SK-N-SH (cell line): ENCODE results near the gene C9orf43. TPM values are rescaled to one million over a fixed set of nuclear protein-coding genes. Genes with fewer than 3 reads are reported as not detected.

Experiments used
- CTCF ChIA-PET: fragments of 300-600, 350-600 bp; formaldehyde crosslinking; extraction: SDS; loops from one replicate; lab custom pipeline; 2021; lab: Yijun Ruan, JAX
- POLR2A ChIA-PET: fragments of 350-600 bp; sonication (Branson Sonifier 250); formaldehyde crosslinking; extraction: SDS; loops from one replicate; lab custom pipeline; 2020; ENCODE audit warnings: antibody characterized with exemption, inconsistent platforms; lab: Yijun Ruan, JAX
- DNase-seq: peaks from one replicate; pipeline ENCODE4 v3.0.0; 2012
- H2AFZ ChIP-seq: fragments of 200-600 bp; sonication (generic); 2 replicates; pipeline ENCODE4 v1.8.1; 2016; ENCODE audit warnings: antibody characterized with exemption, mild to moderate bottlenecking, low read depth
- H3F3A ChIP-seq: fragments of 200-600 bp; sonication (generic); replicated peaks from 2 replicates; pipeline ENCODE3; 2016; ENCODE audit warnings: antibody characterized with exemption, mild to moderate bottlenecking; ENCODE audit not compliant: insufficient read depth
- H3K27ac ChIP-seq, 2 experiments: fragments of 200-500 bp in 1 of 2; fragments of 200-600 bp in 1 of 2; sonication (Bioruptor generic) in 1 of 2; sonication (generic), shearing (Covaris generic) in 1 of 2; 2 replicates each; pipeline versions ENCODE4 v1.5.1 to v1.6.1; 2014 to 2016; ENCODE audit warnings: low read depth in 2 of 2, inconsistent platforms in 1 of 2, low read length in 1 of 2, mild to moderate bottlenecking in 1 of 2, mixed read lengths in 1 of 2
- H3K27me3 ChIP-seq: fragments of 200-600 bp; sonication (generic), shearing (Covaris generic); 2 replicates; pipeline ENCODE4 v1.6.1; 2016; ENCODE audit warnings: mixed run types; ENCODE audit not compliant: insufficient read depth
- H3K36me3 ChIP-seq, 2 experiments: fragments of 200-500 bp in 1 of 2; fragments of 200-600 bp in 1 of 2; sonication (Bioruptor generic) in 1 of 2; sonication (generic) in 1 of 2; replicated peaks in 1 of 2; 2 replicates each; pipeline versions ENCODE3 to v1.5.1; 2014 to 2016; ENCODE audit warnings: low read length in 1 of 2, mild to moderate bottlenecking in 1 of 2; ENCODE audit not compliant: insufficient read depth in 2 of 2, control insufficient read depth in 1 of 2
- H3K4me1 ChIP-seq, 2 experiments: fragments of 200-500 bp in 1 of 2; fragments of 200-600 bp in 1 of 2; sonication (Bioruptor generic) in 1 of 2; sonication (generic), shearing (Covaris generic) in 1 of 2; 2 replicates each; pipeline versions ENCODE4 v1.5.1 to v1.6.1; 2014 to 2016; ENCODE audit warnings: low read depth in 1 of 2, low read length in 1 of 2, mixed run types in 1 of 2; ENCODE audit not compliant: insufficient read depth in 2 of 2, control insufficient read depth in 1 of 2
- H3K4me2 ChIP-seq: fragments of 200-600 bp; sonication (generic), shearing (Covaris generic); 2 replicates; pipeline ENCODE4 v1.6.1; 2017; ENCODE audit warnings: mixed run types
- H3K4me3 ChIP-seq, 2 experiments: fragments of 200-500 bp in 1 of 2; fragments of 200-600 bp in 1 of 2; sonication (Bioruptor generic) in 1 of 2; sonication (generic), shearing (Covaris generic) in 1 of 2; 2 replicates each; pipeline versions ENCODE4 v1.5.1 to v1.8.1; 2014 to 2016; ENCODE audit warnings: low read depth in 2 of 2, inconsistent platforms in 1 of 2, low read length in 1 of 2, mild to moderate bottlenecking in 1 of 2, mixed read lengths in 1 of 2, moderate library complexity in 1 of 2
- H3K79me2 ChIP-seq: fragments of 200-600 bp; sonication (generic); 2 replicates; pipeline ENCODE4 v1.8.1; 2017; ENCODE audit warnings: mild to moderate bottlenecking; ENCODE audit not compliant: insufficient read depth
- H3K9ac ChIP-seq: fragments of 200-600 bp; sonication (generic); 2 replicates; pipeline ENCODE4 v1.6.1; 2017; ENCODE audit warnings: mixed run types
- H3K9me2 ChIP-seq: fragments of 200-600 bp; sonication (generic); 2 replicates; pipeline ENCODE4 v1.6.1; 2017; ENCODE audit warnings: mixed run types
- H3K9me3 ChIP-seq: fragments of 200-600 bp; sonication (generic); 2 replicates; pipeline ENCODE4 v1.6.1; 2017; ENCODE audit warnings: mixed run types, mild to moderate bottlenecking, moderate library complexity
- H4K20me1 ChIP-seq: fragments of 200-600 bp; sonication (generic); 2 replicates; pipeline ENCODE4 v1.6.1; 2017; ENCODE audit warnings: mild to moderate bottlenecking, mixed run types; ENCODE audit not compliant: insufficient read depth
- CHD2 ChIP-seq: fragments of 150-350 bp; IDR thresholded peaks from 2 replicates; pipeline ENCODE4 v1.6.1; 2018; ENCODE audit warnings: low read length; ENCODE audit not compliant: partially characterized antibody
- CTCF ChIP-seq: fragments of 200-600 bp; sonication (generic); IDR thresholded peaks from 2 replicates; pipeline ENCODE4 v1.6.1; 2017; ENCODE audit warnings: antibody characterized with exemption, mild to moderate bottlenecking, moderate library complexity
- ELF1 ChIP-seq: IDR thresholded peaks from 2 replicates; pipeline ENCODE4 v1.4.0; 2012
- EP300 ChIP-seq, 2 experiments: IDR thresholded peaks; 2 replicates each; pipeline versions ENCODE4 v1.4.0 to v1.6.1; 2012; ENCODE audit warnings: borderline replicate concordance in 1 of 2, low read depth in 1 of 2, low read length in 1 of 2
- EZH2phosphoT487 ChIP-seq: fragments of 200-600 bp; sonication (generic); IDR thresholded peaks from 2 replicates; pipeline ENCODE4 v1.6.1; 2017; ENCODE audit warnings: low read depth, mixed run types, mild to moderate bottlenecking, antibody characterized with exemption, moderate library complexity, borderline replicate concordance
- GABPA ChIP-seq: IDR thresholded peaks from 2 replicates; pipeline ENCODE4 v1.4.0; 2012; ENCODE audit warnings: low read depth, mild to moderate bottlenecking
- GATA2 ChIP-seq: sonication (generic); formaldehyde crosslinking; IDR thresholded peaks from 2 replicates; pipeline ENCODE4 v1.5.0; 2020; ENCODE audit warnings: mild to moderate bottlenecking, missing genetic modification reagents
- IRF3 ChIP-seq: fragments of 150-350 bp; IDR thresholded peaks from 2 replicates; pipeline ENCODE4 v1.6.1; 2016; ENCODE audit warnings: mild to moderate bottlenecking, low read depth, low read length
- JUND ChIP-seq: IDR thresholded peaks from 2 replicates; pipeline ENCODE4 v1.4.0; 2012
- MAX ChIP-seq: IDR thresholded peaks from 2 replicates; pipeline ENCODE4 v1.4.0; 2012; ENCODE audit warnings: low read depth
- MXI1 ChIP-seq: IDR thresholded peaks from 2 replicates; pipeline ENCODE4 v1.6.1; 2012; ENCODE audit warnings: mild to moderate bottlenecking, low read depth, low read length, improper control_type of control experiment
- NFIC ChIP-seq: IDR thresholded peaks from 2 replicates; pipeline ENCODE4 v1.4.0; 2012; ENCODE audit warnings: borderline replicate concordance
- NRF1 ChIP-seq: IDR thresholded peaks from 2 replicates; pipeline ENCODE4 v1.6.1; 2012; ENCODE audit warnings: low read depth, mild to moderate bottlenecking, low read length
- POLR2AphosphoS5 ChIP-seq: IDR thresholded peaks from 2 replicates; pipeline ENCODE4 v1.6.1; 2012; ENCODE audit warnings: low read depth, low read length
- RAD21 ChIP-seq: IDR thresholded peaks from 2 replicates; pipeline ENCODE4 v1.6.1; 2012; ENCODE audit warnings: mild to moderate bottlenecking, low read length
- RCOR1 ChIP-seq: fragments of 150-350 bp; IDR thresholded peaks from 2 replicates; pipeline ENCODE4 v1.6.1; 2017; ENCODE audit warnings: antibody characterized with exemption, low read length
- RFX5 ChIP-seq: IDR thresholded peaks from 2 replicates; pipeline ENCODE4 v1.6.1; 2012; ENCODE audit warnings: mild to moderate bottlenecking, improper control_type of control experiment, low read length
- RXRA ChIP-seq: IDR thresholded peaks from 2 replicates; pipeline ENCODE4 v1.4.0; 2012; ENCODE audit warnings: low read depth, mild to moderate bottlenecking, borderline replicate concordance
- SIN3A ChIP-seq: IDR thresholded peaks from 2 replicates; pipeline ENCODE4 v1.6.1; 2012; ENCODE audit warnings: low read depth, mild to moderate bottlenecking, low read length, moderate library complexity, borderline replicate concordance
- SMC3 ChIP-seq: IDR thresholded peaks from 2 replicates; pipeline ENCODE4 v1.6.1; 2012; ENCODE audit warnings: low read depth, low read length, improper control_type of control experiment
- TAF1 ChIP-seq: IDR thresholded peaks from 2 replicates; pipeline ENCODE4 v1.6.1; 2012; ENCODE audit warnings: low read depth, mild to moderate bottlenecking, low read length, moderate library complexity, borderline replicate concordance
- TCF12 ChIP-seq: IDR thresholded peaks from 2 replicates; pipeline ENCODE4 v1.4.0; 2012
- TEAD4 ChIP-seq: IDR thresholded peaks from 2 replicates; pipeline ENCODE4 v1.4.0; 2012; ENCODE audit warnings: mild to moderate bottlenecking, borderline replicate concordance; ENCODE audit not compliant: insufficient read depth
- USF1 ChIP-seq: IDR thresholded peaks from 2 replicates; pipeline ENCODE4 v1.4.0; 2012; ENCODE audit warnings: low read depth, borderline replicate concordance
- WGBS: methylation state at CpG from one replicate; pipeline ENCODE4 v1.1.6; 2017; ENCODE audit warnings: low lambda C conversion rate; 5-methylcytosine and 5-hydroxymethylcytosine counted together
- polyA plus RNA-seq, 3 experiments: library from polyadenylated mRNA; depleted of rRNA; stranded (reverse); fragments of >200 nt; gene quantifications; 2 replicates each; pipeline ENCODE4 v1.2.3, GENCODE V29; 2012

C9orf43 gene
- polyA plus RNA-seq, 1 of the 3 experiments (the other 2 are of a cell fraction), result 0.58 TPM

- ChIA-PET POLR2A (interaction anchor here (0.6 to 1.0 kb wide), 3 partner anchors 9 to 126 kb away, joined by 3 to 6 read pairs (median 5); partner anchors contain the start of genes C9orf43, CDC26, POLE3 and PRPF4), CTCF (interaction anchor here (0.6 to 14.1 kb wide), 25 partner anchors 9 to 281 kb away, joined by 3 to 145 read pairs (median 5); partner anchors contain the start of genes BSPRY, CDC26, PRPF4 and WDR31)
- peak; percentile 100 for DNase-seq
- H4K20me1 ChIP-seq, result no peaks in the 10 kb centered on the region
- H3K9ac ChIP-seq, result peak within 1 kb of the TSS; percentile 64; the same call in 1 of the 2 replicates
- H3K4me1 ChIP-seq, result peaks cover 8 to 10% of the 10 kb centered on the region in 2 experiments; a peak in 1 of 4 replicates
- peak within 1 kb of the TSS; percentile 85 to 98 for H3K4me3 ChIP-seq
- H3K27me3 ChIP-seq, result no peaks in the 10 kb centered on the region
- H2AFZ ChIP-seq, result peak within 1 kb of the TSS; percentile 97
- peaks cover 6% of the 10 kb centered on the region for H3K79me2 ChIP-seq
- TF ChIP-seq RCOR1 (peak; percentile 59), TCF12 (no peak), RAD21 (peak; percentile 69), MAX (peak; percentile 62), EZH2phosphoT487 (no peak), USF1 (no peak), GABPA (peak; percentile 67), GATA2 (CRISPR knock-in tag) (no peak), EP300 (IDR thresholded peaks at IDR 0.05; ENCODE audit: borderline replicate concordance in 1 of 2, low read depth in 1 of 2, low read length in 1 of 2) (no peak), ELF1 (peak; percentile 83), CTCF (peak; percentile 93), RXRA (no peak), IRF3 (no peak), TAF1 (peak; percentile 11; the same call in 1 of the 2 replicates), RFX5 (no peak), JUND (no peak), NFIC (no peak), MXI1 (peak; percentile 73), SIN3A (peak; percentile 52; the same call in 1 of the 2 replicates), TEAD4 (no peak), NRF1 (peak; percentile 69), SMC3 (peak; percentile 89), CHD2 (peak; percentile 54), POLR2AphosphoS5 (peak; percentile 60; the same call in 1 of the 2 replicates)
- no peaks in the 10 kb centered on the region for H3K9me3 ChIP-seq
- no peaks in the 10 kb centered on the region for H3K36me3 ChIP-seq
- H3K4me2 ChIP-seq, result peak within 1 kb of the TSS; percentile 83
- H3K27ac ChIP-seq, result peak within 1 kb of the TSS; percentile 46 to 62; a peak in 3 of 4 replicates
- peaks cover 6% of the 10 kb centered on the region for H3F3A ChIP-seq
- H3K9me2 ChIP-seq, result no peaks in the 10 kb centered on the region
- 29% methylated on average over 4 of the region's 50 CpGs for WGBS
These were observed 9.3 kb upstream of the C9orf43 start, which contains the start of gene ALAD for GRCh38 chr9:113401027-113401792. Gene ALAD, minus strand, starts transcription at chr9:113401284. Its CDS starts 7,725 bp downstream, at chr9:113393559.
